Jurkat, Clone E6-1 (cell line): ENCODE measurements around the gene DYRK1B.
A peak's percentile ranks its signal among the peaks of the same experiment; 100 is the strongest.
"Not testable (repeated sequence)": the region's sequence is repeated elsewhere in the genome, so short reads cannot be mapped to it uniquely, and the experiment has no call there.

ENCODE experiments used
- DNase-seq: peaks from one replicate; pipeline ENCODE4 v3.0.0-alpha.2; 2011; ENCODE audit warnings: low read depth, low spot score
- H3K4me3 ChIP-seq: 2 replicates; pipeline ENCODE4 v1.5.1; 2011; ENCODE audit warnings: mild to moderate bottlenecking, low read length, control low read depth, moderate library complexity

Gene DYRK1B

DNA sequence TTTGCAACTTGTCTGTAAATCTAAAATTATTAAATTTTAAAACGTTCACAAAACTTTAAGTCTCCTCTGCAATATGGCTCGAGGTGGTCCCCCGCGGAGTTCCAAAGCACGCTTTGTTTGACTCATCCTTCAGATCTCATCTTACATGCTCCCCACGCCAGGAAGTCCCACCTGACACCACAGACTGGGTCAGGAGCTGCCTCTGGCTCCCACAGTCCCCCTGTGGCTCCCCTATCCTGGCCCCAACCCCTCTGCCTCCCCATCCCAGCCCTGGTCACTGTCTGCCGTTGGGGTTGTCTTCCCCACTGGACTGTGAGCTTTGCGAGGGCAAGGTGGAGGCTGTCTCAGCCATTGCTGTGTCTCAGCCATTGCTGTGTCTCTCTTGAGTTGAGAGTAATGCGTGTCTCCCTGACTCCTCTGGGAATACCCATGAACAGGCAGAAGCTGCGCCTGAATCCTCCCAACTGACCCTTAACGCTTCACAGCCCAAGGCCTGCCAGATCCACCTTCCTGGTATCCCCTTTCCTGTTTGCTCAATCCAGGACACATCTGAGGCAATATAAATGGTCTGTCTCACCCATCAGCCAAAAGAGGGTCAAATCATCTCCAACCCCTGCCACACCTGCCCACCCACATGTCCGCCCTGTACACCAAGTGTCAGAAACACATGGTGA is 15.9 kb downstream of the DYRK1B start:
- H3K4me3 ChIP-seq = no peak overlapping the region
- DNase-seq = no peak

DNA sequence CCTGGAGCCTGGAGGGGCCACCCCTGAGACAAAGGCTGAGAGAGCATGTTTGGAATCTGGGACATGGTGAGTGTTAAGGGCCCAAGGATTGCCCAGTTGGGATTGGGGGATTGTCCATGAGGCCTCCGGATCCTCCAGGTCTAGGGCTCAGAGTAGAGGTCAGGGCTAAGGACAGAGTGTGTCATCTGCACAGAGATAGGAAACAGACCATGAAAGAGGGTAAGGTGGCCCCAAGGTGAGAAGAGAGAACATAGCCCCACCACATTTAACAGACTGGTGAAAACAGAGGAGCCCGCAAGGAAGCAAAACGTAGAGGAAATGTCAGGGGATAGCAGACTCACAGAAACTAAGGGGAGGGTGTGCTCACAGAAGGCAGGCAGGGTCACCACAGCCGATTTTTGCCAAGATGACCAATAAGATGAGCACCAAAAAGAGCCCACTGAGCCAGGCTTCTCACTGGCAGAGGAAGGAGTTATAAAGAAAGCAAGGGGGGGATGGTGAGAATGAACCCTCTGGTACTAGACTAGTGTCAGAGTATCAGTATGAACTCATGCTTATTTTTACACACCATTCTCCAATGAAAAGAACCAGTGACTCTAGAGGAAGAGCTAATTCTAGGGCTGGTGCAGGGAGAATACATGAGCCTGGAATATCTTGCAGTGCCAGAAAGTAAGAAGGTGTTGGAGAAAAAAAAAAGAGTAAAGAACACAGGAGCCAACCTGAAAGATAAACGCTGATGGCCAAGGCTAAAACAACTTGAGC is 17.5 kb downstream of the DYRK1B start:
- DNase-seq = no peak
- no peak overlapping the region for H3K4me3 ChIP-seq

DNA sequence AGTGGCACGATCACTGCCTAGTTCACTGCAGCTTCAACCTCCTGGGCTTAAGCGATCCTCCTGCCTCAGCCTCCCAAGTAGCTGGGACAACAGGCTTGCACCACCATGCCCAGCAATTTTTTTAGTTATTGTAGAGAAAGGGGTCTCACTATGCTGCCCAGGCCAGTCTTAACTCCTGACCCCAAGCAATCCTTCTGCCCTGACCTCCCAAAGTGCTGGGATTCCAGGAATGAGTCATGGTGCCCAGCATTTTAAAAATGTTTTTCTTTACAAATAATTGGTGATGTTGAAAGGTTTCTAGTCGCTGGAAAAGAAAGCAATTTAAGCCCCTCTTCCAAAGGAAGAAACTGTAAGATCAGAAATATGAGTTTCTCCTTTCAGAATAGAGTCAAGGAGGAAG is 19.4 kb downstream of the DYRK1B start:
- DNase-seq = no peak
- H3K4me3 ChIP-seq = no peak overlapping the region

DNA sequence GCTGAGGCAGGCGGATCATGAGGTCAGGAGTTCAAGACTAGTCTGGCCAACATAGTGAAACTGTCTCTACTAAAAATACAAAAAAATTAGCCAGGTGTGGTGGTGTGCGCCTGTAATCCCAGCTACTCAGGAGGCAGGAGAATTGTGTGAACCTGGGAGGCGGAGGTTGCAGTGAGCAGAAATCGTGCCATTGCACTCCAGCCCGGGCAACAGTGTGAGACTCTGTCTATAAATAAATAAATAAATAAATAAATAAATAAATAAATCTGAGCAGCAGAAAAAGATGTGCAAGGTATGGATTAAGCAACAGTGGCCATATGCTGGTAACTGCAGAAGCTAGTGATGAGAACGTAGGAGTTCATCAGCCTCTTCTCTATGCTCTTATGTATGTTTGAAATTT is 19.9 kb downstream of the DYRK1B start:
- not testable (repeated sequence) for DNase-seq, H3K4me3 ChIP-seq

DNA sequence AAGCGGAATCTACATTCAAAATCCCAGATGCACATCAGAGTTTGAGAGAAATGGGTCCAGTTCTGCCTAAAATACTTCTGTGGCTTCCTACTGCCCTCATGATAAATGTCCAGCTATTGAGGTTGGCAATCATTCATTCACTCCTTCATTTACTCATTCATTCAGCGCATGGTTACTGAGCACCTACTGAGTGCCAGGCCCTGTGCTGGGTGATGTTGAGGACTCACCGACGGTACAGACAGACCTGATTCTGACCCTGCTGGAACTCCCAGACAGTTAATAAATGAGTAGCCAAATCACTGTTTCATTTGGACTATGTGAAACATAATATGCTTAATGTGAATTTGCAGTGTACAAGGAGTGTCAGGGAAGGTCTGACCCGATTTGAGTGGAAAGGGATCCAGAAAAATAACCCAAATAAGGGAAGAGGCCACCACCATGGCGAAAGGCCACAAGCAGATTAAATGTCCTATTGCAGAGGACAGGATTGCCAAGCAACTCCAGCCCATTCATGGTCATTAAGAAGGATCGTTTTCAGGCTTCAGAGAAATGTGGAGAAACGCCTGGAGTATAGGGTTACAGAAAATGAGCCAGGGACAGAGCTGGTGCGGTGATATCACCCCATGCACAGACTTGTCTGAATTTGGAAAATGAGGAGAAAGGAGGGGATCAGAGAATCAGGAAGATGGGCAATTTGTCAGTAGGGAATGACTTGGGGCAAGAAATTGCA is 20.5 kb downstream of the DYRK1B start:
- no peak for DNase-seq
- H3K4me3 ChIP-seq = no peak overlapping the region

DNA sequence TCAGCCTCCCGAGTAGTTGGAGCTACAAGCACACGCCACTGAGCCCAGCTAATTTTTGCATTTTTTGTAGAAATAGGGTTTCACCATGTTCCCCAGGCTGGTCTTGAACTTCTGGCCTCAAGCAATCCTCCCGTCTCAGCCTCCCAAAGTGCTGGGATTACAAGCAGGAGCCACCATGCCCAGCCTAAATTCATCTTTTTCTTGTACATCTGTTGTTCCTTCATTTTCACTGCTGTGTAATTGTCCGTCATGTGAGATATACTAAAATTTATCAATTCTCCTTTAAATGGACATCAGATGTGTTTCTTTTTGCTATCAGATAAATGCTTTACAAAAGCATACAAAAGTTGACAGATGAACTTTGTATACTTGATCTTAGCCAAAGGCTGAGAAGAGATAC is 22.9 kb downstream of the DYRK1B start:
- H3K4me3 ChIP-seq = no peak overlapping the region
- no peak for DNase-seq

DNA sequence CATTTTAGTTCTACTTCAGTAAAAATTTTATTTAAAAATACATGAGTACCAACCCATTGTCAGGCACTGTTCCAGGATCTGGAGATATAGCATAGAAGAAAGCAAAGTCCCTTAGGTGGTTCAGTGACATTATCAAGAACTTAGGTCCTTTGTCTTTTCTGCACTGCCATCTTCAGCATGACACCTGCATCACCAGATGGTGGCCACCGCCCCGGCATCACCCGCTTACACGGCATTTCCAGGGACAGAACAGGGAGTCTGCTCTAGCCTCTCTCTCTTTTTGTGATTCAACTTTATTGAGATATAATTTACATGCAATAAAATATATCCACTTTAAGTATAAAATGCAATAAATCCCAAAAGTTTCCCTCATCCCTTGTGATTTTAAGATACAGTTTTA is 23.5 kb downstream of the DYRK1B start:
- H3K4me3 ChIP-seq = no peak overlapping the region
- DNase-seq = no peak

DNA sequence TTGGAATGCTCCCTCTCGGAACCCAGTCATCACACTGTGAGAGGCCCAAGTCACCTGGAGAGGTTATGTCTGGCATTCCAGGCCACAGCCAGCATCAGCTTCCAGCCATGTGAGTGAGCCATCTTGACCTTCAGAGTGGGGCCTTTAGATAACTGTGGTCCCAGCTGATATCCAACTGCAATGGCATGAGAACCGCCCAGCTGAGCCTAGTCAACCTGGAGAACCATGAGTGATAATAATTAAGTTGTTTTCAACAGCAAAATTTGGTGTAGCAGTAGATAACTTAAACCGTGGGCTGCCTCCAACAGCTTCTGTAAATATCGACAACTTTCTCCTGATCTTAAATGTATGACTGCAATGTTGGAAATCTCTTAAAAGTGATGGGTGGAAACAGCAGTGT is 24.6 kb downstream of the DYRK1B start:
- no peak overlapping the region for H3K4me3 ChIP-seq
- DNase-seq = no peak

DNA sequence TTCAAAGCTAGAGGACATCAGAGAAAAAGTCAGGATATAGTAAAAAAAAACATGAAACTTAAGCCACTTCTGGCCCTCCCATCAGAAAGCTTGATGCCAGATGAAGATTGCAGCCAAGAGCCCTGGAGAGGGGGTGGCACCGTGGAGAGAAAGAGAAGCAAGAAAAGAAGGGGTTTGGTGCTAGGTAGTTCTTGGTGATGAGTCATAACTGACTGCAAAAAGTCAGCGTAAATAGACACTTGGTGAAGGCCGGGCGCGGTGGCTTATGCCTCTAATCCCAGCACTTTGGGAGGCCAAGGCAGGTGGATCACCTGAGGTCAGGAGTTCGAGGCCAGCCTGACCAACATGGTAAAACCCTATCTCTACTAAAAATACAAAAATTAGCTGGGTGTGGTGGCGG is 25.3 kb downstream of the DYRK1B start:
- DNase-seq, H3K4me3 ChIP-seq: not testable (repeated sequence)

DNA sequence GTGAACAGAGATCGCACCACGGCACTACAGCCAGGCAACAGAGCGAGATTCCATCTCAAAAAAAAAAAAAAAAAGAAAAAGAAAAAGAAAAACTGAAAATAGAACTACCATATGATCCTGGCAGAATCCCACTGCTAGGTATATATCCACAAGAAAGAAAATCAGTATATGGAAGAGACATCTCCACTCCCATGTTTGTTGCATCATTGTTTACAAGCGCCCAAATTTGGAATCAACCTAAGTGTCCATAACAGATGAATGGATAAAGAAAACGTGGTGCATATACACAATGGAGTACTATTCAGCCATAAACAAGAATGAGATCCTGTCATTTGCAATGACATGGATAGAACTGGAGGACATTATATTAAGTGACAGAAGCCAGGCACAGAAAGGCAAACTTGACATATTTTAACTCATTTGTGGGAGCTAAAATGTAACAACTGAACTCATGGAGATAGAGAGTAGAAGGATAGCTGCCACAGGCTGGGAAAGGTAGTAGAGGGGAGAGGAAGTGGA is 26.1 kb downstream of the DYRK1B start:
- DNase-seq = no peak
- no peak overlapping the region for H3K4me3 ChIP-seq

DNA sequence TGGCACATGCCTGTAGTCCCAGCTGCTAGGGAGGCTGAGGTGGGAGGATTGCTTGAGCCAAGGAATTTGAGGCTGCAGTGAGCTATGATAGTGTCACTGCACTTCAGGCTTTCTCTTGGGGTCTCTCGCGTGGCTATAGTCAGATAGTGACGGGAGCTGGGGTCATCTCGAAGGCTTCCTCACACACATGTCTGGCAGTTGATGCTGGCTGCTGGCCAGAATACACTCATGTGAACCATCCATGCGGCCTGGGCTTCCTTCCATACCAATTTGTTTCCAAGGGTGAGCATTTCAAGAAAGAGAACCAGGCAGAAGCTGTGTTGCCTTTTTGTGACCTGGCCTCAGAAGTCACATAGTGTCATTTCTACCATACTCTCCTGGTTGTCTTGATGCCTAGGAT is 28.9 kb downstream of the DYRK1B start:
- DNase-seq = no peak
- H3K4me3 ChIP-seq = no peak overlapping the region

DNA sequence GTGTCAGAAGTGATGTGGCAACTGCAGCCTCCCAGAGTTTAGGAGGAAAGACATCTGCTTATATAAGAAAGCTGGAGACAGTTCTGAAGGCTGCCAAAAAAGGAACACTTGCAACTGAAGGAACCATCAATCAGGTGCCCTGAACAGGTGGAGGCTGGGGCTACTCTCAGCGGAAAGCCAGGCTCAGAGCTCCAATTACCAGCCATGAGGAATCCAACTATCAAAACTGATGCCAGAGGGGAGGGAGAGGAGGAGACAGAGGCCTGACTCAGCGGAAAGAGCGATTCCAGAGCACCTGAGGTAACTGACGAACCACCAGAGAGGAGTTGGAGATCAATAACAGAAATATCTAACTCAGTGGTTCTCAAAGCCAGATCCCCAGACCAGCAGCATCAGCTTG is 31.0 kb downstream of the DYRK1B start:
- no peak overlapping the region for H3K4me3 ChIP-seq
- DNase-seq = no peak

DNA sequence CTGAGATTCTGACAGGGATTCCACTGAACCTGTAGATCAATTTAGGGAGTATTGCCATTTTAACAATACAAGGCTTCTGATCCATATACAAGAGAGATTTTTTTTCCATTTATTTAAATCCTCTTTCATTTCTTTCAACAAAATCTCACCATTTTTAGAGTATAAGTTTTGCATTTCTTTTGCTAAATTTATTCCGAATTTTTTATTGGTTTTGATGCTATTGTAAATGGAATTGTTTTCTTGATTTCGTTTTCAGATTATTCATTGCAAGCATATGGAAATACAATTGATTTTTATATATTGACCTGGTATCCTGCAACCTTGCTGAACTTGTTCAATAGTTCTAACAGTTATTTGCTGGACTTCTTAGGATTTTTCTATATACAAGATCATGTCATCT is 36.9 kb downstream of the DYRK1B start:
- no peak overlapping the region for H3K4me3 ChIP-seq
- DNase-seq = no peak

DNA sequence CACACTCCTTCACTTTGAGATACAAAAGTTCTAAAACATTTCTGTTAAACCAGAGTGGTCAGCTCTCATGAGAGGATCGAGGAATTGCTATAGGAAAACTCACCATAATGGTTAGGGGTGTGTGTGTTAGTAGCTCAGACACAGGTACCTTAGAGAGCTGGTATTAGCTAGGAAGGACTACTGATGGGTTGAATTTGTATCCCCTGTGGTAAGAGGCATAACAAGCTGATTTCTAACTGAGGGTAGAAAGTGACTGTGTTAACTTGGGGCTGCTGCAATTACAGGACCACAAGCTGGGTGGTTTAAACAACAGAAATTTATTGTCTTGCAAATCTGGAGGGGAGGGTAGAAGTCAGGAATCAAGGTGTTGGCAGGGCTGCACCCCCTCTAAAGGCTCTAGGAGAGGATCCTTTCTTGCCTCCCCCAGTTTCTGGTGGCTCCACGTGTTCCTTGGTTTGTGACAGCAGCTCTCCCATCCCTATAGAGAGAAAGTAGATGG is 37.9 kb downstream of the DYRK1B start:
- DNase-seq = no peak
- no peak overlapping the region for H3K4me3 ChIP-seq

DNA sequence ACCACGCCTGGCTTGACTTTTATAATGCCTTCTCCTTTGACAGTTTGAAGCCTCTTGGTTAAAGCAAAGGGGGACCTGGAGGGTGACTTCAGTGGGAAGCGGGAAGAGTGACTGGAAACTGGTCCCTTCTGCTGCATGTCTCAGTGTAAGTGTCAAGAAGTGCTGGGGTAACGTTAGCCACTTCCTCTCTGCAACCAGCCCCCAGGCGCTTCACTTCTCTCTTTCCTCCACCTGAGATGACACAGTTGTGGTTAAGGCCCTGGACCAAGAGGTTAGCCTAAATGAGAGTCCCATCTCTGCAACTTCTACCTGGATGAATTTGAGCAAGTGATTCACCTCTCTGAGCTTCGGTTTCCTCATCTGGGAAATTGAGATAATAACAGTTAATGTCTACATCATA is 39.0 kb downstream of the DYRK1B start:
- DNase-seq = peak; percentile 12
- H3K4me3 ChIP-seq = no peak overlapping the region

DNA sequence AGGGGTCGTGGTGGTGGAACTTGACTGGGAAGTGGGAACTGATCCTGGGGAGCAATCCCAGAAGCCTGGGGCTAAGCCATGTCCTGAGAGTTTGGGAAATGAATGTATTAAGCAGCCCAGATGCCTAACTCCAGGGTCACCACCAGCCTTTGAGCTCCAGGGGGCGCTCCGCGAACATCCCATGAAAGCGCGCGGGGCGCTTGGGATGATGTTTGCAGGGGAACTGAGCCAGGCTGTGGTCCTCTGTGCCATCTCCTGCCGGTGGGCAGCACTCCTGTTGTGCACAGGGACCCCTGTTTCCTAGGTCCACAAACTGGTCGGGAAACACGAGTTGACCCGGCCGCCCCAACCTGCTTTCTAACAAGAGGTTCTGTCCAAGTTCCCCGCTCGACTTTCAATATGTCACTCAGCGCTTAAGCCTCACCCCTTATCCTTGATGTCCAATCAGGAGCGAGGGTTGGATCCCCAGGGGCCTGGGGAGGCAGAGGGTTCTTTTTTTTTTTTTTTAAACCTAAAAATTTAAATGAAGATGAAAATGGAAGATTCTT is 40.9 kb downstream of the DYRK1B start:
- peak; percentile 62 for DNase-seq
- peak overlapping the region; percentile 57 for H3K4me3 ChIP-seq

DNA sequence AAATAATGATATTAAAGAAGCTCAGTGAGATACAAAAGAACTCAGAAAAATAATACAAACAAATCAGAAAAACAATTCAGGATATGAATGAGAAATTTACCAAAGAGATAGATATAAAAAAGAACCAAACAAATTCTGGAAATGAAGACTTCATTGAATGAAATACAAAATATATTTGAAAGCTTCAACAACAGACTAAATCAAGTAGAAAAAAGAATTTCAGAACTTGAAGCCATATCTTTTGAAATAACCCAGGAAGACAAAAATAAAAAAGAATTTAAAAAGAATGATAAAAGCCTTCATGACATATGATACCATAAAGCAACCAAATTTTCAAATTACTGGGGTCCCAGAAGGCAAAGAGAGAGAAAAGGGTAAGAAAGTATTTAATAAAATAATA is 45.7 kb downstream of the DYRK1B start:
- H3K4me3 ChIP-seq = no peak overlapping the region
- DNase-seq = no peak

DNA sequence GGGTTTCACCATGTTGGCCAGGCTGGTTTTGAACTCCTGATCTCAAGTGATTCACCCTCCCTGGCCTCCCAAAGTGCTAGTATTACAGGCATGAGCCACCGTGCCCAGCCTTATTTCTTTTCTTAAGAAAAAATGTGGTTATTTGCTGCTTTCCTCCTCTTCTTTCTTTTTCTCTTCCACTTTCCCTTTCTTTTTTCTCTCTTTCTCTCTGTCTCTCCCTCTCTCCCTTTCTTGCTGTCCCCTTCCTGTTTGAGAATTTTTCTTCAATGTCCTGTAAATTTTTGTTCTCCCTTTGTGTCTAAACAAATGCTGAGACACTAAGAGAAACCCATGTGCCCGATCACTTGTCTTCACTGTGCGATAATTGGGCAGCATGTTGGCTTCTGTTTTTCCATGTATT is 53.1 kb downstream of the DYRK1B start:
- no peak overlapping the region for H3K4me3 ChIP-seq
- no peak for DNase-seq

DNA sequence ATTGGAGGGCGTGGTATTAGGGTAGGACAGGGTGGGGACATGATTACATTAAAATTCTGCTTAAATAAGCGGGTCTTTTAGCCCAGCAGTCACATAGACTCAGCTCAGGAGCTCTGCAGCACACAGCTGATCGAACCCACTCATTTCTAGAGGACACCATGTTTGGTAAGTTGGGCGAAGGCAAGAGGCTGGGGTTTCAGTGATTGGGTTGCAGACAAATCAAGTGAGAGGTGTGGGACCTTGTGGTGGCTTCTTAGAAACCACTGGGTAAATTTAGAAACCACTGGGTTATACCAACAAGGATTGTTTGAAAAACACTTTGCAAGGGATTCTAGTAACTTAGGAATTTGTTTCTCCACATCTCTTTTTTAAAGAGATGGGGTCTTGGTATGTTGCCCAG is 55.2 kb downstream of the DYRK1B start, which contains the start of gene LEUTX:
LEUTX (plus strand) TSS at position 92 of the 400 bp plus-strand sequence; CDS start at position 159, 67 bp downstream.
- DNase-seq = no peak
- no peak within 1 kb of the TSS for H3K4me3 ChIP-seq
